Measurements from ENCODE around the gene EDARADD.
A peak's percentile ranks its signal among the peaks of the same experiment; 100 is the strongest.
"Not testable (repeated sequence)": the region's sequence is repeated elsewhere in the genome, so short reads cannot be mapped to it uniquely, and the experiment has no call there.

The EDARADD gene

GRCh38 chr1:236471653-236472052 is 77.6 kb downstream of the EDARADD start:
- no peaks in the 10 kb centered on the region for H3K4me1 ChIP-seq (ENCODE audit: insufficient read depth, insufficient read length)
- TF ChIP-seq YY1 (IDR thresholded peaks at IDR 0.05; ENCODE audit: insufficient read depth, insufficient read length): no peak
- TF ChIP-seq SUZ12 (IDR thresholded peaks at IDR 0.05; ENCODE audit: extremely low read depth, insufficient read depth, insufficient read length): no peak
- TF ChIP-seq ZNF274 (IDR thresholded peaks at IDR 0.05; ENCODE audit: low read depth, low read length): no peak
- H3K9ac ChIP-seq (ENCODE audit: insufficient read length, low read depth): no peak overlapping the region
- DNase-seq (ENCODE audit: low read depth, low spot score): peak; percentile 27
- no peaks in the 10 kb centered on the region for H3K9me3 ChIP-seq (ENCODE audit: insufficient read depth, low read length)
- H3K4me3 ChIP-seq (ENCODE audit: insufficient read length, low read depth): no peak overlapping the region
- H3K36me3 ChIP-seq (ENCODE audit: insufficient read depth, insufficient read length, low read length): no peaks in the 10 kb centered on the region
- no peaks in the 10 kb centered on the region for H3K27me3 ChIP-seq (ENCODE audit: insufficient read depth, insufficient read length)

GRCh38 chr1:236472850-236473788 is 79.0 kb downstream of the EDARADD start:
- H3K9ac ChIP-seq (ENCODE audit: insufficient read length, low read depth): no peak overlapping the region
- no peaks in the 10 kb centered on the region for H3K4me1 ChIP-seq (ENCODE audit: insufficient read depth, insufficient read length)
- no peak overlapping the region for H3K4me3 ChIP-seq (ENCODE audit: insufficient read length, low read depth)
- no peaks in the 10 kb centered on the region for H3K36me3 ChIP-seq (ENCODE audit: insufficient read depth, insufficient read length, low read length)
- H3K27me3 ChIP-seq (ENCODE audit: insufficient read depth, insufficient read length): no peaks in the 10 kb centered on the region
- TF ChIP-seq YY1 (IDR thresholded peaks at IDR 0.05; ENCODE audit: insufficient read depth, insufficient read length) (no peak), SUZ12 (IDR thresholded peaks at IDR 0.05; ENCODE audit: extremely low read depth, insufficient read depth, insufficient read length) (no peak)
- no peaks in the 10 kb centered on the region for H3K9me3 ChIP-seq (ENCODE audit: insufficient read depth, low read length)
- DNase-seq (ENCODE audit: low read depth, low spot score): no peak

- TF ChIP-seq ZNF274 (IDR thresholded peaks at IDR 0.05; ENCODE audit: low read depth, low read length): no peak
- TF ChIP-seq SUZ12 (IDR thresholded peaks at IDR 0.05; ENCODE audit: extremely low read depth, insufficient read depth, insufficient read length): no peak
- no peak for TF ChIP-seq YY1 (IDR thresholded peaks at IDR 0.05; ENCODE audit: insufficient read depth, insufficient read length)
- H3K36me3 ChIP-seq (ENCODE audit: insufficient read depth, insufficient read length, low read length): no peaks in the 10 kb centered on the region
- H3K27me3 ChIP-seq (ENCODE audit: insufficient read depth, insufficient read length): no peaks in the 10 kb centered on the region
- DNase-seq (ENCODE audit: low read depth, low spot score): no peak
- peaks cover 2% of the 10 kb centered on the region for H3K4me1 ChIP-seq (ENCODE audit: insufficient read depth, insufficient read length)
- H3K9ac ChIP-seq (ENCODE audit: insufficient read length, low read depth): no peak overlapping the region
- H3K9me3 ChIP-seq (ENCODE audit: insufficient read depth, low read length): no peaks in the 10 kb centered on the region
- H3K4me3 ChIP-seq (ENCODE audit: insufficient read length, low read depth): no peak overlapping the region
Observed at GRCh38 chr1:236476019-236476418, 81.9 kb downstream of the EDARADD start.

- TF ChIP-seq ZNF274 (IDR thresholded peaks at IDR 0.05; ENCODE audit: low read depth, low read length): no peak
- no peak for TF ChIP-seq SUZ12 (IDR thresholded peaks at IDR 0.05; ENCODE audit: extremely low read depth, insufficient read depth, insufficient read length)
- no peak for TF ChIP-seq YY1 (IDR thresholded peaks at IDR 0.05; ENCODE audit: insufficient read depth, insufficient read length)
- no peak overlapping the region for H3K9ac ChIP-seq (ENCODE audit: insufficient read length, low read depth)
- no peaks in the 10 kb centered on the region for H3K27me3 ChIP-seq (ENCODE audit: insufficient read depth, insufficient read length)
- DNase-seq (ENCODE audit: low read depth, low spot score): no peak
- no peak overlapping the region for H3K4me3 ChIP-seq (ENCODE audit: insufficient read length, low read depth)
- no peaks in the 10 kb centered on the region for H3K9me3 ChIP-seq (ENCODE audit: insufficient read depth, low read length)
- peaks cover 5% of the 10 kb centered on the region for H3K36me3 ChIP-seq (ENCODE audit: insufficient read depth, insufficient read length, low read length)
- peaks cover 2% of the 10 kb centered on the region for H3K4me1 ChIP-seq (ENCODE audit: insufficient read depth, insufficient read length)
Observed at GRCh38 chr1:236480758-236481436, 86.8 kb downstream of the EDARADD start.

GRCh38 chr1:236484310-236484971 is 90.4 kb downstream of the EDARADD start:
- TF ChIP-seq ZNF274 (IDR thresholded peaks at IDR 0.05; ENCODE audit: low read depth, low read length) (no peak), YY1 (IDR thresholded peaks at IDR 0.05; ENCODE audit: insufficient read depth, insufficient read length) (no peak), SUZ12 (IDR thresholded peaks at IDR 0.05; ENCODE audit: extremely low read depth, insufficient read depth, insufficient read length) (no peak)
- H3K27me3 ChIP-seq (ENCODE audit: insufficient read depth, insufficient read length): no peaks in the 10 kb centered on the region
- no peak for DNase-seq (ENCODE audit: low read depth, low spot score)
- H3K9me3 ChIP-seq (ENCODE audit: insufficient read depth, low read length): no peaks in the 10 kb centered on the region
- no peak overlapping the region for H3K9ac ChIP-seq (ENCODE audit: insufficient read length, low read depth)
- H3K4me1 ChIP-seq (ENCODE audit: insufficient read depth, insufficient read length): peaks cover 2% of the 10 kb centered on the region
- H3K36me3 ChIP-seq (ENCODE audit: insufficient read depth, insufficient read length, low read length): peaks cover 5% of the 10 kb centered on the region
- no peak overlapping the region for H3K4me3 ChIP-seq (ENCODE audit: insufficient read length, low read depth)

GRCh38 chr1:236486356-236487002 is 92.4 kb downstream of the EDARADD start:
- Histone ChIP-seq H3K9ac (ENCODE audit: insufficient read length, low read depth) (no peak overlapping the region), H3K27me3 (ENCODE audit: insufficient read depth, insufficient read length) (no peaks in the 10 kb centered on the region), H3K4me1 (ENCODE audit: insufficient read depth, insufficient read length) (no peaks in the 10 kb centered on the region), H3K9me3 (ENCODE audit: insufficient read depth, low read length) (no peaks in the 10 kb centered on the region), H3K4me3 (ENCODE audit: insufficient read length, low read depth) (no peak overlapping the region), H3K36me3 (ENCODE audit: insufficient read depth, insufficient read length, low read length) (peaks cover 5% of the 10 kb centered on the region)
- no peak for DNase-seq (ENCODE audit: low read depth, low spot score)
- TF ChIP-seq ZNF274 (IDR thresholded peaks at IDR 0.05; ENCODE audit: low read depth, low read length) (no peak), YY1 (IDR thresholded peaks at IDR 0.05; ENCODE audit: insufficient read depth, insufficient read length) (no peak), SUZ12 (IDR thresholded peaks at IDR 0.05; ENCODE audit: extremely low read depth, insufficient read depth, insufficient read length) (no peak)

- H3K9me3 ChIP-seq (ENCODE audit: insufficient read depth, low read length); H3K4me3 ChIP-seq (ENCODE audit: insufficient read length, low read depth); H3K4me1 ChIP-seq (ENCODE audit: insufficient read depth, insufficient read length); H3K9ac ChIP-seq (ENCODE audit: insufficient read length, low read depth); H3K36me3 ChIP-seq (ENCODE audit: insufficient read depth, insufficient read length, low read length); DNase-seq (ENCODE audit: low read depth, low spot score); H3K27me3 ChIP-seq (ENCODE audit: insufficient read depth, insufficient read length): not testable (repeated sequence)
Observed at GRCh38 chr1:236489161-236489560, 95.1 kb downstream of the EDARADD start.

All from NT2/D1 (cell line).